Body of pancreas (tissue), 4 donors: ENCODE measurements around the gene KCNE3. TPM values are rescaled to one million over a fixed set of nuclear protein-coding genes. Genes with fewer than 3 reads are reported as not detected.
A peak's percentile ranks its signal among the peaks of the same experiment; 100 is the strongest.

Source experiments
- ATAC-seq: fragments of 150-250 bp; one replicate; pipeline ENCODE4 v1.9.1; 2016
- DNase-seq, 4 donors: peaks; one replicate each; pipeline ENCODE4 v3.0.0-alpha.2; 2019
- H3K27ac ChIP-seq, 4 donors: fragments of 200-600 bp; sonication (generic); 1 replicate in 3 of 4; 2 replicates in 1 of 4; pipeline versions ENCODE4 v1.5.1 to v1.6.1; 2016 to 2019; ENCODE audit warnings: mild to moderate bottlenecking in 1 of 4, mixed read lengths in 1 of 4, moderate library complexity in 1 of 4
- H3K27me3 ChIP-seq, 2 donors: fragments of 200-600 bp; sonication (generic); one replicate each; pipeline ENCODE4 v1.6.0; 2016; ENCODE audit warnings: mild to moderate bottlenecking in 1 of 2
- H3K36me3 ChIP-seq, 2 donors: fragments of 200-600 bp; sonication (generic); replicated peaks in 1 of 2; 2 replicates each; pipeline ENCODE4 v1.5.1; 2016; ENCODE audit warnings: low read depth in 2 of 2; ENCODE audit not compliant: insufficient read depth in 1 of 2
- H3K4me1 ChIP-seq: fragments of 200-600 bp; sonication (generic); one replicate; pipeline ENCODE4 v1.6.0; 2016
- H3K4me3 ChIP-seq, 2 donors: fragments of 200-600 bp; sonication (generic); 1 replicate in 1 of 2; 2 replicates in 1 of 2; pipeline ENCODE4 v1.5.1; 2016 to 2019
- H3K9me3 ChIP-seq, 3 donors: fragments of 200-600 bp; sonication (generic); 1 replicate in 2 of 3; 2 replicates in 1 of 3; pipeline ENCODE4 v1.5.1; 2016
- POLR2A ChIP-seq, 3 donors: fragments of 450-650 bp; IDR thresholded peaks; one replicate each; pipeline ENCODE4 v1.6.1; 2016; ENCODE audit warnings: antibody characterized with exemption in 3 of 3, mild to moderate bottlenecking in 2 of 3
- WGBS, 2 donors: methylation state at CpG; one replicate each; pipeline ENCODE4 v1.1.5; 2017; 5-methylcytosine and 5-hydroxymethylcytosine counted together
- intact Hi-C: fragments of 100-400 bp; cut with DNase I; formaldehyde crosslinking; loops from one replicate; pipeline ENCODE4 v1.15.1; 2023
- total RNA-seq, 2 donors: library from RNA; depleted of rRNA; stranded (reverse); fragments of >200 nt; gene quantifications; one replicate each; pipeline ENCODE4 v1.1.0, GENCODE V29; 2016
- TF ChIP-seq, protein P1 (sequence below), 7 experiments: fragments of 450-650 bp in 4 of 7; fragments of 200-600 bp in 3 of 7; sonication (generic) in 3 of 7; IDR thresholded peaks; one replicate each; pipeline ENCODE4 v1.5.1; 2016 to 2019; ENCODE audit warnings: antibody characterized with exemption in 7 of 7

KCNE3 gene
- total RNA-seq, 2 donors from 2014 or later: 7.6 to 10.9 TPM

DNA sequence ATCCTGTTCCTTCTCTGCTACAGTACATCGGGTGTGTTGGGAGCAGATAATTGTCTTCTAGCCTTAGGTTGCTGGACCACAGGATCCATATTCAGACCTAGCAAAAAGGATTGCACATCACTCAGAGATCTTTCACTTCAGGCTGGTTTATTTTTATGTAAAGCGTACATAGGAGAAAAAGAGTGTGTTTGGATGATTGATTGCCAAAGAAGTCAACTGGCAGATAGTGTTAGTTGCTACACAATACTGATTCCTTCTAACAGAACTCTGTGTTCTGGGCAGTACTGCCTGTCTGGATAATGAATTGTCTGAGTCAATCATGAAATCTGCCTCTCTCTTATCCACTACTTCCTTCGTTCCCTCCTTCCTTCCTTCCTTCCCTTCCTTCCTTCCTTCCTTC, 38.1 kb downstream of the KCNE3 start:
- Histone ChIP-seq H3K4me3 (no peak overlapping the region), H3K27ac (no peak overlapping the region), H3K4me1 (no peaks in the 10 kb centered on the region), H3K27me3 (no peaks in the 10 kb centered on the region), H3K36me3 (no peaks in the 10 kb centered on the region), H3K9me3 (no peaks in the 10 kb centered on the region)
- ATAC-seq (no peak), DNase-seq (no peak)
- TF ChIP-seq, protein P1, sequence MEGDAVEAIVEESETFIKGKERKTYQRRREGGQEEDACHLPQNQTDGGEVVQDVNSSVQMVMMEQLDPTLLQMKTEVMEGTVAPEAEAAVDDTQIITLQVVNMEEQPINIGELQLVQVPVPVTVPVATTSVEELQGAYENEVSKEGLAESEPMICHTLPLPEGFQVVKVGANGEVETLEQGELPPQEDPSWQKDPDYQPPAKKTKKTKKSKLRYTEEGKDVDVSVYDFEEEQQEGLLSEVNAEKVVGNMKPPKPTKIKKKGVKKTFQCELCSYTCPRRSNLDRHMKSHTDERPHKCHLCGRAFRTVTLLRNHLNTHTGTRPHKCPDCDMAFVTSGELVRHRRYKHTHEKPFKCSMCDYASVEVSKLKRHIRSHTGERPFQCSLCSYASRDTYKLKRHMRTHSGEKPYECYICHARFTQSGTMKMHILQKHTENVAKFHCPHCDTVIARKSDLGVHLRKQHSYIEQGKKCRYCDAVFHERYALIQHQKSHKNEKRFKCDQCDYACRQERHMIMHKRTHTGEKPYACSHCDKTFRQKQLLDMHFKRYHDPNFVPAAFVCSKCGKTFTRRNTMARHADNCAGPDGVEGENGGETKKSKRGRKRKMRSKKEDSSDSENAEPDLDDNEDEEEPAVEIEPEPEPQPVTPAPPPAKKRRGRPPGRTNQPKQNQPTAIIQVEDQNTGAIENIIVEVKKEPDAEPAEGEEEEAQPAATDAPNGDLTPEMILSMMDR (IDR thresholded peaks at IDR 0.05): no peak
- TF ChIP-seq POLR2A (IDR thresholded peaks at IDR 0.05): no peak
- WGBS, 2 donors: 83 to 85% methylated on average over 3 of the region's 3 CpGs
- intact Hi-C loops: no loop called here

DNA sequence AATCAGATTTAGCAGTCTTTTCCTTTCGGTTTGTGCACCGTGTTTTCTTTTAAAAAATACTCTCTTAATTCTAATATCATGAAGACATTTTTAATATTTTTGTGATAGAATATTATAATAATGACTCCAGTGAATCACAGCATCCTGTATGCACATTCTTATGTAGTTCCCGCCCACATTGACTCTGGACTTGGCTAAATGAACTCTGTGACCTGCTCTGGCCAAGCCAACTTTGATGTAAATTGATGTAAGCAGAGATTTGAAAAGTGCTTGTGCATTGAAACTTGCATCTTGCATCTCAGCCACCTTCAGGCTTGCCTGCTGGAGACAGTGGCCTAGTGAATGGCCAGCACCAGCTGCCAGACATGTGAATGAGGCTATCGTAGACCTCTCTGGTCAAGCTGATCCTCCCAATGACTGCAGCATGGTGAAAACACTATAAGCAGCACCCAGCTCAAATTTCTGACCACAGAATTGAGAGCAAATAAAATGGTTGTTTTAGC, 39.9 kb downstream of the KCNE3 start:
- Histone ChIP-seq H3K27me3 (no peaks in the 10 kb centered on the region), H3K36me3 (no peaks in the 10 kb centered on the region), H3K27ac (no peak overlapping the region), H3K9me3 (no peaks in the 10 kb centered on the region), H3K4me1 (no peaks in the 10 kb centered on the region), H3K4me3 (no peak overlapping the region)
- ATAC-seq: no peak
- intact Hi-C loops: no loop called here
- 91 to 93% methylated on average over 4 of the region's 4 CpGs for WGBS, 2 donors
- no peak for DNase-seq
- TF ChIP-seq POLR2A (IDR thresholded peaks at IDR 0.05): no peak
- TF ChIP-seq, protein P1 (IDR thresholded peaks at IDR 0.05): no peak

DNA sequence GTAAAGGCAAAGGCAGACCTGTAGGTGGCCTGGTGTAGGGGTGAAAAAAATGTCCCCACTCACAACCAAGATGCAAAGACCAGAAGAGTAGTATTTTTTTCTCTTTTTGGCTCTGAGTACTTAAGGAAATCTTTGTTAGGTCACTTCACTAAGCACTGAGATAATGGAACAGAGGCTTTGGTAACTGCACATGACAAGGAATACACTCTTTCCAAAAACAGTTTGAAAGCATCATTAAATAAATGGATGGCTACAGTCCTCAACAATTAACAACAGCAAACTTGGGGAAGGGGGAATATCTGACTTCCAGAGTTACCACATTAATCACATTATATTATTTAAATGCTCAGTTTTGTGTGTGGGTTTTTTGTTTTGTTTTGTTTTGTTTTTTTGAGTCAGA, 42.2 kb downstream of the KCNE3 start:
- no peaks in the 10 kb centered on the region for H3K4me1 ChIP-seq
- H3K27ac ChIP-seq: no peak overlapping the region
- H3K4me3 ChIP-seq: no peak overlapping the region
- no peak for TF ChIP-seq POLR2A (IDR thresholded peaks at IDR 0.05)
- TF ChIP-seq, protein P1 (IDR thresholded peaks at IDR 0.05): no peak
- DNase-seq (no peak), ATAC-seq (no peak)
- H3K27me3 ChIP-seq: no peaks in the 10 kb centered on the region
- H3K36me3 ChIP-seq: no peaks in the 10 kb centered on the region
- intact Hi-C loops: no loop called here
- H3K9me3 ChIP-seq: no peaks in the 10 kb centered on the region

DNA sequence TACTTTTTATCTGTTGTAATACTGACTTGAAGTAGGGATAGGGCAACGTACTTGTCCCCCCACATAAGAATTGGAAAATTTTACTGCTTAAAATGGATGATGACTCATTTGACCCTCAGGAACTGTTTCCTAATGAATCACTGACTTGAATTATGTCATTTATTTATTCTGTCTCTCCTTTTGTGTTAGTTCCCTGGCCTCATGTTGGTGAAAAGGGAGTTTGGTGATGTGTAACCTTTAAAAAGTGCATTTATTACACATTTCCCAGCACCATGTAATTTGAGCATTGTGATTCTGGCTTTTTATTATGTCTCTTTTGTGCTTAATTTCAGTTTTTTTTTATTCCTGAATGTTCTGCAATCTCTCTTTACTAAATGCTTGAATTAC, 48.8 kb downstream of the KCNE3 start:
- intact Hi-C loops: no loop called here
- H3K27me3 ChIP-seq: no peaks in the 10 kb centered on the region
- peaks cover 12% of the 10 kb centered on the region for H3K4me1 ChIP-seq
- TF ChIP-seq POLR2A (IDR thresholded peaks at IDR 0.05): no peak
- TF ChIP-seq, protein P1 (IDR thresholded peaks at IDR 0.05): no peak
- WGBS, 2 donors: 55 to 76% methylated on average over 1 of the region's 1 CpG
- peak overlapping the region in 1 of 4 donors; percentile 1 for H3K27ac ChIP-seq
- peak; percentile 45 for ATAC-seq
- H3K9me3 ChIP-seq: no peaks in the 10 kb centered on the region
- H3K36me3 ChIP-seq: no peaks in the 10 kb centered on the region
- H3K4me3 ChIP-seq: no peak overlapping the region
- no peak for DNase-seq

DNA sequence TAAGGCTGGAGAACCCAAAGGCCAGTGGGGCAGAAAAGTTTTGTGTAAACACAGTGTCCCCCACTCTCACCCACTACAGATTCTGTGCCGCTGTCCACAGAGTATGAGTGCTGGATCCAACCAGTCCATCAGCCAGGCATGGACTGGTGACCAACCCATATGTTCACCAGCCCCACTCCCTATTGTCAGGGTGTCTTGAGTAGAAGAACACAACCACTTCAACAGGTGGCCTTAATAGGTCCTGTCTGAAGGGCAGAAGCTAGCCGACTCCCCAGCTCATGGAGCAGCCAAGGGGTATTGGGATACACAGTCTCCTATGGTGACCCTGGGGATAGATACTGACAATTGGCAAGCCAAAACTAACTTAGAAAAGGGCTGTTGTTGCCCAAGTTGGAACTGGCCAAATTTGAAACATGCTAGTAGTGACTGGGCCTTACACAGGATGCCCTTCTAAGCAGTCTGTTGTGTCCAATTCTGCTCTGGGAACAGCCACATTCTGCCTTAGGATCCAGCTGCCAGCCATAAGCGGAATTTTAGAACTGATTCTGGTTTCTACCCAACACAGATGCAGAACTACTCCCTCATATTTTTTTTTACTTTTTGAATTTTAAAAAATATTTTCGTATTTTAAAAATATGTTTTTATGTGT, 49.4 kb downstream of the KCNE3 start:
- intact Hi-C loops: no loop called here
- peaks cover 18% of the 10 kb centered on the region for H3K4me1 ChIP-seq
- no peaks in the 10 kb centered on the region for H3K9me3 ChIP-seq
- no peak overlapping the region for H3K4me3 ChIP-seq
- H3K27me3 ChIP-seq: no peaks in the 10 kb centered on the region
- ATAC-seq (no peak), DNase-seq (no peak)
- no peaks in the 10 kb centered on the region for H3K36me3 ChIP-seq
- peak overlapping the region in 3 of 4 donors; percentile 6 to 34 (median 33) for H3K27ac ChIP-seq
- 86 to 97% methylated on average over 4 of the region's 4 CpGs for WGBS, 2 donors
- TF ChIP-seq, protein P1 (IDR thresholded peaks at IDR 0.05): no peak
- TF ChIP-seq POLR2A (IDR thresholded peaks at IDR 0.05): no peak
